HCT116 (cell line): ENCODE measurements around the gene GGPS1. TPM values are rescaled to one million over a fixed set of nuclear protein-coding genes. Genes with fewer than 3 reads are reported as not detected.
"Not testable (repeated sequence)": the region's sequence is repeated elsewhere in the genome, so short reads cannot be mapped to it uniquely, and the experiment has no call there.

Experiments used
- ATAC-seq: fragments of 200-7000 bp; cut with Tn5 transposase; 2 replicates; pipeline ENCODE4 v1.9.1; 2020; ENCODE audit warnings: mild to moderate bottlenecking, moderate library complexity
- BruUV-seq: library from RNA; stranded (reverse); fragments of 400-500 nt; replicated peaks from 2 replicates; lab custom pipeline; 2021; lab: Mats Ljungman, UMichigan
- CTCF ChIA-PET: fragments of 300-600 bp; sonication (Branson Sonifier 250); formaldehyde crosslinking; loops from one replicate; lab custom pipeline; 2021; ENCODE audit warnings: antibody characterized with exemption; lab: Charles Lee
- POLR2A ChIA-PET: fragments of 300-600, 350-600 bp; sonication (Branson Sonifier 250); formaldehyde crosslinking; loops from one replicate; lab custom pipeline; 2021; ENCODE audit warnings: antibody characterized with exemption; lab: Charles Lee
- RAD21 ChIA-PET, 2 experiments: fragments of 300-600 bp; sonication (Branson Sonifier 250); formaldehyde crosslinking; loops; one replicate each; lab custom pipeline; 2023; ENCODE audit warnings: low total read pairs in 2 of 2; ENCODE audit not compliant: uncharacterized antibody in 2 of 2, unreplicated experiment in 2 of 2, low non-redundant PET in 1 of 2; lab: Charles Lee
- DNase-seq: peaks from one replicate; pipeline ENCODE4 v3.0.0-alpha.2; 2010; ENCODE audit warnings: low read depth, low spot score
- H2AFZ ChIP-seq: fragments of 200-600 bp; shearing (Covaris generic), sonication (generic); 2 replicates; pipeline ENCODE4 v1.6.1; 2017; ENCODE audit warnings: low read depth, mixed run types, mixed read lengths, antibody characterized with exemption, low read length; ENCODE audit not compliant: poor library complexity, severe bottlenecking
- H3K27ac ChIP-seq: 2 replicates; pipeline ENCODE4 v1.5.1; 2012; ENCODE audit warnings: low read depth, low read length
- H3K27me3 ChIP-seq: fragments of 200-600 bp; sonication (generic); 2 replicates; pipeline ENCODE4 v1.6.1; 2016; ENCODE audit warnings: mixed run types, low read length, mixed read lengths; ENCODE audit not compliant: insufficient read depth
- H3K36me3 ChIP-seq, 2 experiments: fragments of 200-500 bp in 1 of 2; fragments of 200-600 bp in 1 of 2; sonication (Bioruptor generic) in 1 of 2; sonication (generic) in 1 of 2; 2 replicates each; pipeline versions ENCODE4 v1.5.1 to v1.6.1; 2014 to 2016; ENCODE audit warnings: low read length in 2 of 2, inconsistent platforms in 1 of 2, mixed read lengths in 1 of 2, mixed run types in 1 of 2; ENCODE audit not compliant: insufficient read depth in 2 of 2, control insufficient read depth in 1 of 2
- H3K4me1 ChIP-seq, 2 experiments: fragments of 200-600 bp in 1 of 2; sonication (generic) in 1 of 2; 2 replicates each; pipeline versions ENCODE4 v1.5.1 to v1.6.1; 2012 to 2017; ENCODE audit warnings: low read length in 2 of 2, inconsistent platforms in 1 of 2, mild to moderate bottlenecking in 1 of 2, mixed read lengths in 1 of 2, mixed run types in 1 of 2, moderate library complexity in 1 of 2; ENCODE audit not compliant: insufficient read depth in 2 of 2, control insufficient read depth in 1 of 2
- H3K4me2 ChIP-seq: fragments of 200-600 bp; sonication (generic); 2 replicates; pipeline ENCODE4 v1.6.1; 2017; ENCODE audit warnings: mixed run types, low read length, mixed read lengths
- H3K4me3 ChIP-seq, 2 experiments: fragments of 200-600 bp in 1 of 2; sonication (generic) in 1 of 2; replicated peaks in 1 of 2; 2 replicates each; pipeline ENCODE4 v1.5.1; 2011 to 2016; ENCODE audit warnings: low read length in 2 of 2, control low read depth in 1 of 2, low read depth in 1 of 2, mild to moderate bottlenecking in 1 of 2, mixed read lengths in 1 of 2, mixed run types in 1 of 2
- H3K79me2 ChIP-seq: fragments of 200-600 bp; sonication (generic); 2 replicates; pipeline ENCODE4 v1.6.1; 2017; ENCODE audit warnings: mild to moderate bottlenecking, mixed run types, low read length, moderate library complexity, mixed read lengths; ENCODE audit not compliant: insufficient read depth
- H3K9ac ChIP-seq: fragments of 200-600 bp; sonication (generic); 2 replicates; pipeline ENCODE4 v1.6.1; 2016; ENCODE audit warnings: low read length, mixed read lengths
- H3K9me2 ChIP-seq: fragments of 200-600 bp; sonication (generic), shearing (Covaris generic); 2 replicates; pipeline ENCODE4 v1.6.1; 2017; ENCODE audit warnings: mixed run types, mild to moderate bottlenecking, moderate library complexity; ENCODE audit not compliant: insufficient read depth
- H3K9me3 ChIP-seq, 2 experiments: fragments of 200-500 bp in 1 of 2; fragments of 200-600 bp in 1 of 2; sonication (Bioruptor generic) in 1 of 2; sonication (generic) in 1 of 2; 2 replicates each; pipeline ENCODE4 v1.6.1; 2014 to 2017; ENCODE audit warnings: low read length in 2 of 2, mixed read lengths in 2 of 2, inconsistent platforms in 1 of 2, low read depth in 1 of 2, mild to moderate bottlenecking in 1 of 2, mixed run types in 1 of 2, moderate library complexity in 1 of 2; ENCODE audit not compliant: control insufficient read depth in 1 of 2, insufficient read depth in 1 of 2
- H4K20me1 ChIP-seq: fragments of 200-600 bp; sonication (generic), shearing (Covaris generic); 2 replicates; pipeline ENCODE4 v1.6.1; 2017; ENCODE audit warnings: mixed run types, mild to moderate bottlenecking, moderate library complexity; ENCODE audit not compliant: insufficient read depth
- ATF3 ChIP-seq: IDR thresholded peaks from 2 replicates; pipeline ENCODE4 v1.6.1; 2012
- CBX3 ChIP-seq: IDR thresholded peaks from 2 replicates; pipeline ENCODE4 v1.6.1; 2012; ENCODE audit warnings: low read depth
- CEBPB ChIP-seq: IDR thresholded peaks from 2 replicates; pipeline ENCODE4 v1.6.1; 2012; ENCODE audit warnings: low read depth
- EZH2phosphoT487 ChIP-seq: fragments of 200-600 bp; IDR thresholded peaks from 2 replicates; pipeline ENCODE4 v1.6.1; 2018; ENCODE audit warnings: antibody characterized with exemption, borderline replicate concordance
- FOSL1 ChIP-seq: IDR thresholded peaks from 2 replicates; pipeline ENCODE4 v1.6.1; 2012; ENCODE audit warnings: low read depth
- ZFX ChIP-seq: fragments of 450-650 bp; IDR thresholded peaks from 2 replicates; pipeline ENCODE4 v1.6.1; 2017
- intact Hi-C: fragments of 100-400 bp; cut with micrococcal nuclease; formaldehyde crosslinking; loops from 2 replicates; pipeline ENCODE4 v1.10.0; 2022
- total RNA-seq: library from RNA; stranded (reverse); gene quantifications from one replicate; pipeline ENCODE4 v1.2.1, GENCODE V29; 2021; ENCODE audit not compliant: unreplicated experiment
- TF ChIP-seq, protein P1 (sequence below), 3 experiments: fragments of 200-600 bp in 1 of 3; sonication (generic) in 1 of 3; IDR thresholded peaks in 2 of 3; conservative IDR thresholded peaks in 1 of 3; 2 replicates each; pipeline ENCODE4 v1.5.1; 2012 to 2017; ENCODE audit warnings: low read depth in 2 of 3, low read length in 2 of 3, antibody characterized with exemption in 1 of 3, borderline replicate concordance in 1 of 3, control low read depth in 1 of 3, mild to moderate bottlenecking in 1 of 3, mixed read lengths in 1 of 3, mixed run types in 1 of 3, moderate library complexity in 1 of 3; ENCODE audit not compliant: insufficient read depth in 1 of 3

The GGPS1 gene
- total RNA-seq, 1 experiment from 2014 or later: 30.6 TPM

- BruUV-seq, RAD21 ChIA-PET, H3K9me3 ChIP-seq, H2AFZ ChIP-seq, H3K36me3 ChIP-seq, DNase-seq, H3K4me3 ChIP-seq, intact Hi-C loops, H3K9ac ChIP-seq, ATAC-seq, CTCF ChIA-PET, POLR2A ChIA-PET, H3K4me2 ChIP-seq, H3K27me3 ChIP-seq, H3K27ac ChIP-seq, H3K9me2 ChIP-seq: not testable (repeated sequence)
- Histone ChIP-seq H3K4me1 (peaks cover 0 to 11% of the 10 kb centered on the region in 2 experiments; a peak in 1 of 4 replicates), H3K79me2 (peaks cover 96% of the 10 kb centered on the region), H4K20me1 (peaks cover 13% of the 10 kb centered on the region; the same call in 1 of the 2 replicates)
Measured at GRCh38 chr1:235283636-235284035, 44.7 kb upstream of the GGPS1 start.

DNA sequence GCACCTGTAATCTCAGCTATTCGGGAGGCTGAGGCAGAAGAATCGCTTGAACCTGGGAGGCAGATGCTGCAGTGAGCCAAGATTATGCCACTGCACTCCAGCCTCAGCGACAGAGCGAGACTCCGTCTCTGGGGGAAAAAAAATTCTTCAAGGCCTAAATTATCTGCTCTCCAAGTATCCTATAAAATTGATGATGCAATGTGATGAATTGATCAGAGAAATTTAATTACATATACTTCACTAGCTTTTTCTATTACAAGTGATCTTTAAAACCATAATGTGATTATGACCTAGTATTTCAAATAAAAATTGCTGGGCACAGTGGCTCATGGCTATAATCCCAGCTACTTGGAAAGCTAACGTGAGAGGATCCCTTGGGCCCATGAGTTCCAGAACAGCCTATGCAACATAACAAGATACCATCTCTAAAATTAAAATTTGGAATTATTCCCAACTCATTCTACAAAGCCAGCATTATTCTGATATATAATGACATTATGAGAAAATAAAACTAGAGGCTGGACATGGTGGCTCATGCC, 44.1 kb upstream of the GGPS1 start:
- H3K36me3 ChIP-seq: no peaks in the 10 kb centered on the region
- no peaks in the 10 kb centered on the region for H3K9me2 ChIP-seq
- H3K27ac ChIP-seq: no peak overlapping the region
- H3K79me2 ChIP-seq: peaks cover 96% of the 10 kb centered on the region
- no peaks in the 10 kb centered on the region for H3K9me3 ChIP-seq
- H3K4me3 ChIP-seq: no peak overlapping the region
- peaks cover 20% of the 10 kb centered on the region; the same call in 1 of the 2 replicates for H4K20me1 ChIP-seq
- RAD21 ChIA-PET: no interaction called here
- intact Hi-C loops: no loop called here
- no peak for DNase-seq
- H2AFZ ChIP-seq: no peak overlapping the region
- BruUV-seq: no TSS peak
- no peak for TF ChIP-seq EZH2phosphoT487
- TF ChIP-seq CEBPB: no peak
- TF ChIP-seq ATF3: no peak
- TF ChIP-seq, protein P1, sequence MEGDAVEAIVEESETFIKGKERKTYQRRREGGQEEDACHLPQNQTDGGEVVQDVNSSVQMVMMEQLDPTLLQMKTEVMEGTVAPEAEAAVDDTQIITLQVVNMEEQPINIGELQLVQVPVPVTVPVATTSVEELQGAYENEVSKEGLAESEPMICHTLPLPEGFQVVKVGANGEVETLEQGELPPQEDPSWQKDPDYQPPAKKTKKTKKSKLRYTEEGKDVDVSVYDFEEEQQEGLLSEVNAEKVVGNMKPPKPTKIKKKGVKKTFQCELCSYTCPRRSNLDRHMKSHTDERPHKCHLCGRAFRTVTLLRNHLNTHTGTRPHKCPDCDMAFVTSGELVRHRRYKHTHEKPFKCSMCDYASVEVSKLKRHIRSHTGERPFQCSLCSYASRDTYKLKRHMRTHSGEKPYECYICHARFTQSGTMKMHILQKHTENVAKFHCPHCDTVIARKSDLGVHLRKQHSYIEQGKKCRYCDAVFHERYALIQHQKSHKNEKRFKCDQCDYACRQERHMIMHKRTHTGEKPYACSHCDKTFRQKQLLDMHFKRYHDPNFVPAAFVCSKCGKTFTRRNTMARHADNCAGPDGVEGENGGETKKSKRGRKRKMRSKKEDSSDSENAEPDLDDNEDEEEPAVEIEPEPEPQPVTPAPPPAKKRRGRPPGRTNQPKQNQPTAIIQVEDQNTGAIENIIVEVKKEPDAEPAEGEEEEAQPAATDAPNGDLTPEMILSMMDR (IDR thresholded peaks at IDR 0.05 in 2 of 3, conservative IDR thresholded peaks at IDR 0.05 in 1 of 3; ENCODE audit: borderline replicate concordance in 1 of 3, insufficient read depth in 1 of 3, low read depth in 2 of 3, low read length in 2 of 3): no peak
- no peak for TF ChIP-seq ZFX
- no peak for TF ChIP-seq FOSL1
- no peak for TF ChIP-seq CBX3
- CTCF ChIA-PET: no interaction called here
- H3K27me3 ChIP-seq: no peaks in the 10 kb centered on the region
- no peak overlapping the region for H3K9ac ChIP-seq
- no peak overlapping the region for H3K4me2 ChIP-seq
- no peak for ATAC-seq
- POLR2A ChIA-PET: no interaction called here
- peaks cover 0 to 11% of the 10 kb centered on the region in 2 experiments; a peak in 1 of 4 replicates for H3K4me1 ChIP-seq
